DMS79 treated with DMSO at 0.1 percent for 48 hours (cell line): ENCODE results near the gene MRNIP.

ENCODE experiments used
- DNase-seq: peaks from one replicate; lab custom pipeline; 2025; lab: John Stamatoyannopoulos, UW

Gene MRNIP

GRCh38 chr5:179887802-179888201 lies 29.2 kb upstream of the MRNIP start:
- no peak for DNase-seq

GRCh38 chr5:179887095-179887494 lies 28.5 kb upstream of the MRNIP start:
- DNase-seq = no peak

- no peak for DNase-seq
Measured at GRCh38 chr5:179886190-179886911, 27.7 kb upstream of the MRNIP start.

- DNase-seq = no peak
Measured at GRCh38 chr5:179885491-179886090, 27.0 kb upstream of the MRNIP start.

- no peak for DNase-seq
Measured at GRCh38 chr5:179883163-179883562, 24.5 kb upstream of the MRNIP start.

GRCh38 chr5:179882338-179882737 lies 23.7 kb upstream of the MRNIP start:
- no peak for DNase-seq

GRCh38 chr5:179880848-179881590 lies 22.4 kb upstream of the MRNIP start:
- DNase-seq = no peak

GRCh38 chr5:179880066-179880650 lies 21.5 kb upstream of the MRNIP start:
- DNase-seq = no peak

- DNase-seq = no peak
Measured at GRCh38 chr5:179879690-179880010, 21.0 kb upstream of the MRNIP start.

- no peak for DNase-seq
Measured at GRCh38 chr5:179879003-179879689, 20.5 kb upstream of the MRNIP start.

- no peak for DNase-seq
Measured at GRCh38 chr5:179878222-179879002, 19.8 kb upstream of the MRNIP start.

GRCh38 chr5:179876610-179876952 lies 18.0 kb upstream of the MRNIP start:
- no peak for DNase-seq

GRCh38 chr5:179875741-179876609 lies 17.4 kb upstream of the MRNIP start:
- no peak for DNase-seq

- DNase-seq = no peak
Measured at GRCh38 chr5:179874536-179875292, 16.1 kb upstream of the MRNIP start.

GRCh38 chr5:179874136-179874535 lies 15.5 kb upstream of the MRNIP start:
- DNase-seq = no peak

- no peak for DNase-seq
Measured at GRCh38 chr5:179873588-179874110, 15.0 kb upstream of the MRNIP start.

- DNase-seq = no peak
Measured at GRCh38 chr5:179872828-179873575, 14.4 kb upstream of the MRNIP start.

- no peak for DNase-seq
Measured at GRCh38 chr5:179872055-179872827, 13.6 kb upstream of the MRNIP start.
